ENCODE results near the gene ATP6V0A4. TPM values are rescaled to one million over a fixed set of nuclear protein-coding genes. Genes with fewer than 3 reads are reported as not detected.

Gene ATP6V0A4
- total RNA-seq, 1 experiment from 2014 or later = 9.1 TPM

DNA sequence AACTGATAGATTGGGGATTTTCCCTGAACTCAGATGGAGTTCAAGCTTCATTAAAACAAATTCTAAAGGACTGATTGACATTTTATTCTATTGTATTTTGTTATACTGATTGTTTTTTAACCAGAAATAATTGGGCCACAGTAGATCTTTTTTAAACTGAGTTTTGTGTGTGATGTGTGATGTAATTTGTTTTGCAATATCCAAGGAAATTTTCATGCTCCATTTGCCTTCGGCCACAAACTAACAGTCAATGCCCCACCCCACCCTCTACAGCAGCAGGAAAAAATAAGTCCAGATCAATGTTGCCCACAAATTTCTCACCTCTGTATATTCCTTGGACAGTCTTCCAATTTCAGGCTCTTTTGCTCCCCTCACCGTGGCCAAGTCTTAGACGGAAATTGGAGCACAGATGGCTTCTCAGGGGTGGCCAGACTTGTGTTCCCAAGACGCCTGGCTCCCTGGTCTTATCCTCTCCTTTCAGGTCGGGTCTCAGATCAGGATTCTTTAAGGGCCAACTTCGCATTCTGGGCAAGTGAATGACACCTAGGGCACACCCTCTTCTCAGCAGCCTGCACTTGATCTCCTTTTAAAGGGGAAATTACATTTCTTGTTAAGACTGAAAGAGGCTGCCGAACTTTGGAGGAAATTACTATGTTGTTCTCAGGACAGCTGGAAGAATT, 97.0 kb downstream of the ATP6V0A4 start, which contains the start of gene SVOPL:
Gene SVOPL, minus strand, starts transcription at position 506 of the 680 bp plus-strand sequence. CDS start 22,317 bp downstream, outside the sequence.
- intact Hi-C loops (cut with micrococcal nuclease; ENCODE audit: unreplicated experiment) = no loop called here
- POLR2A ChIA-PET (ENCODE audit: unreplicated experiment) = no interaction called here
- no peak for DNase-seq
- Histone ChIP-seq H3K4me2 (no peak within 1 kb of the TSS), H4K20me1 (ENCODE audit: insufficient read depth) (no peaks in the 10 kb centered on the region), H3K9me2 (ENCODE audit: insufficient read depth) (no peaks in the 10 kb centered on the region), H3K4me1 (replicated peaks; ENCODE audit: insufficient read depth) (no peaks in the 10 kb centered on the region), H3K9me3 (ENCODE audit: insufficient read depth, low read depth) (no peaks in the 10 kb centered on the region), H3F3A (ENCODE audit: insufficient read depth, low read depth) (no peaks in the 10 kb centered on the region), H3K27ac (no peak within 1 kb of the TSS), H3K79me2 (ENCODE audit: low read depth) (no peaks in the 10 kb centered on the region), H2AFZ (no peak within 1 kb of the TSS), H3K4me3 (no peak within 1 kb of the TSS), H3K36me3 (ENCODE audit: low read depth) (no peaks in the 10 kb centered on the region), H3K27me3 (ENCODE audit: insufficient read depth, low read depth) (no peaks in the 10 kb centered on the region)
- CTCF ChIA-PET = no interaction called here
- no peak for TF ChIP-seq EZH2 (IDR thresholded peaks at IDR 0.05; ENCODE audit: low read depth)
- TF ChIP-seq, protein P1, sequence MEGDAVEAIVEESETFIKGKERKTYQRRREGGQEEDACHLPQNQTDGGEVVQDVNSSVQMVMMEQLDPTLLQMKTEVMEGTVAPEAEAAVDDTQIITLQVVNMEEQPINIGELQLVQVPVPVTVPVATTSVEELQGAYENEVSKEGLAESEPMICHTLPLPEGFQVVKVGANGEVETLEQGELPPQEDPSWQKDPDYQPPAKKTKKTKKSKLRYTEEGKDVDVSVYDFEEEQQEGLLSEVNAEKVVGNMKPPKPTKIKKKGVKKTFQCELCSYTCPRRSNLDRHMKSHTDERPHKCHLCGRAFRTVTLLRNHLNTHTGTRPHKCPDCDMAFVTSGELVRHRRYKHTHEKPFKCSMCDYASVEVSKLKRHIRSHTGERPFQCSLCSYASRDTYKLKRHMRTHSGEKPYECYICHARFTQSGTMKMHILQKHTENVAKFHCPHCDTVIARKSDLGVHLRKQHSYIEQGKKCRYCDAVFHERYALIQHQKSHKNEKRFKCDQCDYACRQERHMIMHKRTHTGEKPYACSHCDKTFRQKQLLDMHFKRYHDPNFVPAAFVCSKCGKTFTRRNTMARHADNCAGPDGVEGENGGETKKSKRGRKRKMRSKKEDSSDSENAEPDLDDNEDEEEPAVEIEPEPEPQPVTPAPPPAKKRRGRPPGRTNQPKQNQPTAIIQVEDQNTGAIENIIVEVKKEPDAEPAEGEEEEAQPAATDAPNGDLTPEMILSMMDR (conservative IDR thresholded peaks at IDR 0.05) = no peak
- no TSS peak for BruUV-seq (replicated peaks)

- no peak for DNase-seq
- intact Hi-C loops (cut with micrococcal nuclease; ENCODE audit: unreplicated experiment) = no loop called here
- H3F3A ChIP-seq (ENCODE audit: insufficient read depth, low read depth) = no peaks in the 10 kb centered on the region
- no peaks in the 10 kb centered on the region for H3K36me3 ChIP-seq (ENCODE audit: low read depth)
- H4K20me1 ChIP-seq (ENCODE audit: insufficient read depth) = no peaks in the 10 kb centered on the region
- H2AFZ ChIP-seq = no peak overlapping the region
- TF ChIP-seq, protein P1 (conservative IDR thresholded peaks at IDR 0.05) = no peak
- TF ChIP-seq EZH2 (IDR thresholded peaks at IDR 0.05; ENCODE audit: low read depth) = no peak
- H3K9me3 ChIP-seq (ENCODE audit: insufficient read depth, low read depth) = no peaks in the 10 kb centered on the region
- ChIA-PET CTCF (interaction anchor here (0.6 kb wide), 1 partner anchor 847 kb away, joined by 4 read pairs; no protein-coding TSS in a partner anchor), POLR2A (ENCODE audit: unreplicated experiment) (no interaction called here)
- H3K4me2 ChIP-seq = no peak overlapping the region
- H3K27me3 ChIP-seq (ENCODE audit: insufficient read depth, low read depth) = no peaks in the 10 kb centered on the region
- H3K79me2 ChIP-seq (ENCODE audit: low read depth) = no peaks in the 10 kb centered on the region
- H3K4me1 ChIP-seq (replicated peaks; ENCODE audit: insufficient read depth) = no peaks in the 10 kb centered on the region
- no TSS peak for BruUV-seq (replicated peaks)
- no peak overlapping the region for H3K4me3 ChIP-seq
- H3K27ac ChIP-seq = no peak overlapping the region
- no peaks in the 10 kb centered on the region for H3K9me2 ChIP-seq (ENCODE audit: insufficient read depth)
Observed at GRCh38 chr7:138699661-138700060, 98.3 kb downstream of the ATP6V0A4 start.

DNA sequence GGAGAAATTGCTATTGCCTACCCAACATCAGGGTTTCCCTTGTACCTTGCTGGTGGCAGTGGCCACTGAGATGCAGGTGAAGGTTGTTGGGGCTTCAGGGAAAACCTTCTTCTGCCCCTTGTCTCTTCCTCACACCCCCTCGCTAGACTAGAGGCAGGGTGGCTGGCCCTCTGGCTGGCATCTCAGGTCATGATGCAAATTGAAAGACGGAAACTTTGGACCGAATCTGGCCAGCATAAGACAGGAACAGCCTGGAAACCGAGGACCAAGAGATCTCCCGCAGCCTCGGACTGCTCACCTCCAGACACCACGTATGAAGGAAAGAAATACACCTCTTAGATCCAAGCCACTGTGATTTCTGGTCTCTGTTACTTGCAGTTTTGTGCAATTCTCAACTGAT, 99.7 kb downstream of the ATP6V0A4 start:
- intact Hi-C loops (cut with micrococcal nuclease; ENCODE audit: unreplicated experiment) = no loop called here
- Histone ChIP-seq H3K4me1 (replicated peaks; ENCODE audit: insufficient read depth) (no peaks in the 10 kb centered on the region), H3K4me3 (no peak overlapping the region), H4K20me1 (ENCODE audit: insufficient read depth) (no peaks in the 10 kb centered on the region), H3K4me2 (no peak overlapping the region), H3K9me3 (ENCODE audit: insufficient read depth, low read depth) (no peaks in the 10 kb centered on the region), H3F3A (ENCODE audit: insufficient read depth, low read depth) (no peaks in the 10 kb centered on the region), H3K9me2 (ENCODE audit: insufficient read depth) (no peaks in the 10 kb centered on the region; the same call in 1 of the 2 replicates), H3K79me2 (ENCODE audit: low read depth) (no peaks in the 10 kb centered on the region), H3K36me3 (ENCODE audit: low read depth) (no peaks in the 10 kb centered on the region), H3K27me3 (ENCODE audit: insufficient read depth, low read depth) (no peaks in the 10 kb centered on the region), H2AFZ (no peak overlapping the region), H3K27ac (no peak overlapping the region)
- no TSS peak for BruUV-seq (replicated peaks)
- CTCF ChIA-PET = no interaction called here
- DNase-seq = no peak
- POLR2A ChIA-PET (ENCODE audit: unreplicated experiment) = no interaction called here
- TF ChIP-seq, protein P1 (conservative IDR thresholded peaks at IDR 0.05) = no peak
- no peak for TF ChIP-seq EZH2 (IDR thresholded peaks at IDR 0.05; ENCODE audit: low read depth)
